ENCODE data around the gene LZTFL1.

LZTFL1 gene

DNA sequence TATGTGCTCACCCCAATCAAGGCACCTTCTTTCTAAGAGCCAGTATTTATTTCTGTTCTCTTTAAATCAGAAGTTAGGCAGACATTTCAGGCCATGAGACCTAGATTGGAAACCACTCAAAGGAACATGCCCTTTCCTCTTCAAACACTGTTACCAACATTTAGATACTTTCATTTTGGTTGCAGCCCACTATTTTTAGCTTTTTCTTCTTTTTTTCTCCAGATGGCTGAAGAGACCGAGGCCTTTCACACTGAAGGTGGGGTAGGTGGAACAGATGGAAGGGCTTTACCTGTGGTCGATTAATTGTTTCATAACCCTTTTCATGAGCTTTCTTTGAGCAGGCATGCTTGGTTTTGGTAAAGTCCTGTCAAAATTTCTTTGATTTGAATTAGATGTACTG, 10.9 kb upstream of the LZTFL1 start:
- Mint-ChIP-seq H3K4me3 (no peak overlapping the region), H3K27ac (peak overlapping the region; percentile 22), H3K27me3 (peaks cover 67% of the 10 kb centered on the region), H3K36me3 (peaks cover 2% of the 10 kb centered on the region), H3K9me3 (peaks cover 5% of the 10 kb centered on the region), H3K4me1 (peaks cover 23% of the 10 kb centered on the region)
- CTCF ChIA-PET, result no interaction called here
- no peak for DNase-seq

DNA sequence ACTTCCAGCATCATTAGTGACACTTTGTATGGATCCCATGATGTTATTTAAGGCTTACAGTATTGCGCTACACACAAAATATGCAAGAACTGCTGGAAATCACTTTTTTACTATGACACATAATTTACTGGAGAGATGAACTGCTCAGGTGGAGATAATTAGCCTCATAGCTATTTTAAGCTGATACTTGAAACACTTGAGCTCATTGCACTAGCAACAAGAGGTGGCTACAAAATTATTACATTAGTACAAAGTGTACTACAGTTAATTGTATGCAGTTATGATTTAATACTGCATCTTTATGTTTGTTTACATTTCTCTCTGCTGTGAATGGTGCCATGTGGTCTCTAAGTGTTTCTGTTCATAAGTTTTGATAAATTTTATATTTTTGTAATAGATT, 6.5 kb upstream of the LZTFL1 start:
- H3K27me3 Mint-ChIP-seq, result peaks cover 55% of the 10 kb centered on the region
- H3K27ac Mint-ChIP-seq, result no peak overlapping the region
- CTCF ChIA-PET, result interaction anchor here (0.8 kb wide), 1 partner anchor 15 kb away, joined by 3 read pairs; no protein-coding TSS in a partner anchor
- no peaks in the 10 kb centered on the region for H3K9me3 Mint-ChIP-seq
- no peaks in the 10 kb centered on the region for H3K36me3 Mint-ChIP-seq
- no peak overlapping the region for H3K4me3 Mint-ChIP-seq
- no peak for DNase-seq
- peaks cover 15% of the 10 kb centered on the region for H3K4me1 Mint-ChIP-seq

DNA sequence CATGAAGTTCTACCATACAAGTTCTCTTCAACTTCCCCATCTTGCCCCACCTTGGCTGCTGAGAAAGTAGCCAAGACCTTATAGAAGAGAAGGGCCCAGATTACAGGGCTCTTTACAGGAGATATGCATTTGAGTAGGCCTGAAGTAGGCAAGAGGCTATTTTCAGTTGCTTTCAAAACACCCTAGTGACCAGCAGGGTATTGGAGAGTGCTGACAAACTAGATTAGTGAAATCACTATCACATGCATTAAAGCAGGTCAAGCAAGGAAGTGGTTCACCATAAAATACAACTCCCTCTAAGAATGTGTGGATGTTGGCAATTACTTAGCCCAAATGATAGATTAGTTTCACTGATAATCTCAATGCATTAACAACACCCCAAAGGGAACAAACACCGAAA, 2.7 kb upstream of the LZTFL1 start:
- peaks cover 25% of the 10 kb centered on the region for H3K4me1 Mint-ChIP-seq
- no peak for DNase-seq
- H3K4me3 Mint-ChIP-seq, result no peak overlapping the region
- no peaks in the 10 kb centered on the region for H3K9me3 Mint-ChIP-seq
- CTCF ChIA-PET, result interaction anchor here (0.6 kb wide), 1 partner anchor 23 kb away, joined by 3 read pairs; no protein-coding TSS in a partner anchor
- H3K27me3 Mint-ChIP-seq, result peaks cover 56% of the 10 kb centered on the region
- no peak overlapping the region for H3K27ac Mint-ChIP-seq
- no peaks in the 10 kb centered on the region for H3K36me3 Mint-ChIP-seq

- Mint-ChIP-seq H3K27ac (no peak overlapping the region), H3K4me3 (peak overlapping the region; percentile 88), H3K27me3 (peaks cover 58% of the 10 kb centered on the region), H3K9me3 (no peaks in the 10 kb centered on the region), H3K4me1 (peaks cover 25% of the 10 kb centered on the region), H3K36me3 (no peaks in the 10 kb centered on the region)
- no peak for DNase-seq
- CTCF ChIA-PET, result interaction anchor here (1.1 kb wide), 1 partner anchor 236 kb away, joined by 3 read pairs; no protein-coding TSS in a partner anchor
These were observed 1.1 kb upstream of the LZTFL1 start for GRCh38 chr3:45842851-45843625.

- Mint-ChIP-seq H3K27me3 (peaks cover 43% of the 10 kb centered on the region), H3K27ac (peak overlapping the region; percentile 65), H3K9me3 (no peaks in the 10 kb centered on the region), H3K4me3 (peak overlapping the region; percentile 88), H3K36me3 (no peaks in the 10 kb centered on the region), H3K4me1 (peaks cover 25% of the 10 kb centered on the region)
- CTCF ChIA-PET, result interaction anchor here (1.1 to 1.6 kb wide), 7 partner anchors 80 to 531 kb away, joined by 3 to 7 read pairs (median 4); no protein-coding TSS in a partner anchor
- peak; percentile 50 for DNase-seq
These were observed 531 bp downstream of the LZTFL1 start for GRCh38 chr3:45841420-45841756.

DNA sequence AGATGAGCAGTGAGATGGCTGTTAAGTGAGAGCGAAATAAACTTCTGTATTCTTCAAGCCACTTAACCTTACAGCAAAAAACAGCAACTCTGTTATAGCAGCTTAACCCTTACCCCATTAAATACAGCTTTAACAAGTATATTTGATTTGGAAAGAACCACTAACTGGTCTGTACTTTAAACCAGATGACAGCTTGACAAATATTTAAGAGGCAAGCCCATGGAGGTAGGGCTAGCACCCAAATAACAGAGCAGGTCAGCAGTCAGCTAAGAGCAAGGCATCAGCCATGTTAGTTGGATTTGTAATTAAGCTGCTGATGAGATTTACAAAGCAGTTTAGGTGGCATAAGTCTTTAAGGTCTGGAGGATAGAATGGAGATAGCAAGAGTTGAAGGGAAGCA, 3.5 kb downstream of the LZTFL1 start:
- CTCF ChIA-PET, result no interaction called here

GRCh38 chr3:45832699-45833098, 9.2 kb downstream of the LZTFL1 start:
- no peaks in the 10 kb centered on the region for H3K9me3 Mint-ChIP-seq
- CTCF ChIA-PET, result interaction anchor here (0.7 to 1.6 kb wide), 4 partner anchors 72 to 319 kb away, joined by 3 to 5 read pairs (median 4); no protein-coding TSS in a partner anchor
- H3K4me1 Mint-ChIP-seq, result no peaks in the 10 kb centered on the region
- peaks cover 7% of the 10 kb centered on the region for H3K36me3 Mint-ChIP-seq
- DNase-seq, result no peak
- H3K4me3 Mint-ChIP-seq, result no peak overlapping the region
- H3K27ac Mint-ChIP-seq, result no peak overlapping the region
- no peaks in the 10 kb centered on the region for H3K27me3 Mint-ChIP-seq

More for the DNA sequence above, 3.5 kb downstream of the LZTFL1 start:
- H3K4me3 Mint-ChIP-seq, result no peak overlapping the region
- H3K27ac Mint-ChIP-seq, result no peak overlapping the region
- peaks cover 33% of the 10 kb centered on the region for H3K27me3 Mint-ChIP-seq
- H3K36me3 Mint-ChIP-seq, result no peaks in the 10 kb centered on the region
- H3K4me1 Mint-ChIP-seq, result peaks cover 21% of the 10 kb centered on the region
- no peaks in the 10 kb centered on the region for H3K9me3 Mint-ChIP-seq
- DNase-seq, result no peak

- no peak overlapping the region for H3K4me3 Mint-ChIP-seq
- peaks cover 7% of the 10 kb centered on the region for H3K36me3 Mint-ChIP-seq
- no peaks in the 10 kb centered on the region for H3K27me3 Mint-ChIP-seq
- no peaks in the 10 kb centered on the region for H3K9me3 Mint-ChIP-seq
- no peaks in the 10 kb centered on the region for H3K4me1 Mint-ChIP-seq
- no peak overlapping the region for H3K27ac Mint-ChIP-seq
- CTCF ChIA-PET, result interaction anchor here (1.2 to 1.7 kb wide), 2 partner anchors 51 to 100 kb away, joined by 3 to 5 read pairs; no protein-coding TSS in a partner anchor
- no peak for DNase-seq
These were observed 11.8 kb downstream of the LZTFL1 start for GRCh38 chr3:45830121-45830520.

GRCh38 chr3:45826908-45827307, 15.0 kb downstream of the LZTFL1 start:
- Mint-ChIP-seq H3K27ac (no peak overlapping the region), H3K9me3 (no peaks in the 10 kb centered on the region), H3K27me3 (no peaks in the 10 kb centered on the region), H3K4me1 (no peaks in the 10 kb centered on the region), H3K4me3 (no peak overlapping the region), H3K36me3 (peaks cover 4% of the 10 kb centered on the region)
- CTCF ChIA-PET, result interaction anchor here (0.6 to 1.2 kb wide), 4 partner anchors 66 to 598 kb away, joined by 3 to 5 read pairs (median 4); no protein-coding TSS in a partner anchor
- DNase-seq, result no peak

- H3K36me3 Mint-ChIP-seq, result peaks cover 3% of the 10 kb centered on the region
- H3K4me1 Mint-ChIP-seq, result no peaks in the 10 kb centered on the region
- no peak overlapping the region for H3K27ac Mint-ChIP-seq
- CTCF ChIA-PET, result interaction anchor here (1.0 to 1.2 kb wide), 2 partner anchors 65 to 113 kb away, joined by 4 to 5 read pairs; no protein-coding TSS in a partner anchor
- H3K27me3 Mint-ChIP-seq, result no peaks in the 10 kb centered on the region
- H3K9me3 Mint-ChIP-seq, result no peaks in the 10 kb centered on the region
- H3K4me3 Mint-ChIP-seq, result no peak overlapping the region
- DNase-seq, result no peak
These were observed 15.6 kb downstream of the LZTFL1 start for GRCh38 chr3:45826321-45826720.

- CTCF ChIA-PET, result no interaction called here
- peaks cover 3% of the 10 kb centered on the region for H3K27me3 Mint-ChIP-seq
- DNase-seq, result no peak
- peaks cover 4% of the 10 kb centered on the region for H3K9me3 Mint-ChIP-seq
- H3K36me3 Mint-ChIP-seq, result no peaks in the 10 kb centered on the region
- H3K4me3 Mint-ChIP-seq, result no peak overlapping the region
- no peaks in the 10 kb centered on the region for H3K4me1 Mint-ChIP-seq
- no peak overlapping the region for H3K27ac Mint-ChIP-seq
These were observed 20.8 kb downstream of the LZTFL1 start for GRCh38 chr3:45821127-45821526.

DNA sequence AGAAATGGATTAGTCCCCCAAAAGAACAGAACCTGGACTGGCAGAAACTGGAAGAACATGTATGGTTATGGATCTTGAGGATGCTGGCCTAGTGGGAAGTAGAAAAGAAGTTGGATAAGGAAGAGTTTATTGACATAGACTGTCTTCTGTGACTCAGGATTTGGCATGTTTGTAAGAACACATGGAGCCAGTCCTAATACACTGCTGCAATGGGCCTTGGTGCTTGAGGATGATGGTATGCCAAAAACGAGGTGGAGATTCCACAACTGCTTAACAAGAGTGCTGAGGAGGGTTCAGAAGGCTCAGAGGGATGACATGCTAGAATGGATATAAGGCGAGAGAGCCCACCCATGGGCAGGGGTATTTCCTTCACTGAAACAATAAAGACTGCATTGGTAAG, 22.4 kb downstream of the LZTFL1 start:
- H3K27ac Mint-ChIP-seq, result no peak overlapping the region
- peaks cover 4% of the 10 kb centered on the region for H3K9me3 Mint-ChIP-seq
- peaks cover 2% of the 10 kb centered on the region for H3K36me3 Mint-ChIP-seq
- H3K27me3 Mint-ChIP-seq, result peaks cover 10% of the 10 kb centered on the region
- H3K4me1 Mint-ChIP-seq, result no peaks in the 10 kb centered on the region
- no peak for DNase-seq
- no peak overlapping the region for H3K4me3 Mint-ChIP-seq
- CTCF ChIA-PET, result no interaction called here

DNA sequence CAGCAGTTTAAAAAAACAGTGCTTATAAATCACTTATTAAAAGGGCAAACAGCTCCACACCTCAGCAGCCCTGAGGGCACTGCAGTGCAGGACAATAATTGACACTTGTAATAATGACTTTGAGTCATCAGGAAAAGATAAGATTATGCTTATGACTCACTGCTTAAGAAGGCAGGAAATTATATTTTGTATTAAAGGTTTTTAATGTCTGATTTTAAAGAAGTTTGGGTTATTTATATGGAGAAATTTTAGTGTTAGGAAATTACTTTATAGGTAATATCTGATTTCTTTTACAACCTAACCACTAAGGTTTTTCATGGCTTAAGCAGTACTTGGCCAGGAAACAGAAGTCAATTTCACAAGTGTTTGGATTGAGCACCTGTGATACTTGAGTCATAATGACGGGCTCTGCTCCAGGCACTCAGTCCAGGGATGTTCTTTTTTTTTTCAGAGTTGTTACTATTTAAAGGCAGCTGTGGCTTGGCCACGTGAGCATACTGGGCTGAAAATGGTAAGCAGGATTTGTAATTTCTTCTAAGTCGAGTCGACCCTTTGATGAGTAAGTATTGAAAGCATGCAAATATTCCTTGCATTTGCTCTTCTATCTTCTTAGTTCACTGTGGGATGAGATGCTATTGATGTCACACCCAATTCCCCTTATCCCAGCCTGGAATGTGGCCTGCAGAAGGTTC, 23.9 kb downstream of the LZTFL1 start:
- DNase-seq, result no peak
- no peak overlapping the region for H3K27ac Mint-ChIP-seq
- no peaks in the 10 kb centered on the region for H3K4me1 Mint-ChIP-seq
- H3K27me3 Mint-ChIP-seq, result peaks cover 10% of the 10 kb centered on the region
- H3K36me3 Mint-ChIP-seq, result peaks cover 2% of the 10 kb centered on the region
- peaks cover 4% of the 10 kb centered on the region for H3K9me3 Mint-ChIP-seq
- CTCF ChIA-PET, result no interaction called here
- no peak overlapping the region for H3K4me3 Mint-ChIP-seq

GRCh38 chr3:45816544-45816943, 25.4 kb downstream of the LZTFL1 start:
- no peak overlapping the region for H3K4me3 Mint-ChIP-seq
- DNase-seq, result no peak
- peaks cover 10% of the 10 kb centered on the region for H3K27me3 Mint-ChIP-seq
- H3K4me1 Mint-ChIP-seq, result no peaks in the 10 kb centered on the region
- H3K27ac Mint-ChIP-seq, result no peak overlapping the region
- peaks cover 2% of the 10 kb centered on the region for H3K36me3 Mint-ChIP-seq
- CTCF ChIA-PET, result interaction anchor here (1.1 kb wide), 1 partner anchor 122 kb away, joined by 3 read pairs; no protein-coding TSS in a partner anchor
- H3K9me3 Mint-ChIP-seq, result peaks cover 4% of the 10 kb centered on the region

Data from activated naive CD4-positive, alpha-beta T cell treated with anti-CD3 and anti-CD28 coated beads, Interleukin-2, amount 10 ng/mL, durations not matched to agents 7 days and 5 days (primary cell).